ENCODE measurements around the gene IL4.
A peak's percentile ranks its signal among the peaks of the same experiment; 100 is the strongest.

IL4 gene

GRCh38 chr5:132651838-132652469 lies 21.8 kb upstream of the IL4 start:
- H3K4me1 Mint-ChIP-seq (ENCODE audit: low read depth), result peaks cover 9% of the 10 kb centered on the region
- peaks cover 5% of the 10 kb centered on the region for H3K36me3 Mint-ChIP-seq (ENCODE audit: low read depth)
- H3K4me3 Mint-ChIP-seq, result no peak overlapping the region
- H3K27ac Mint-ChIP-seq, result no peak overlapping the region
- peaks cover 11% of the 10 kb centered on the region for H3K9me3 Mint-ChIP-seq
- peaks cover 42% of the 10 kb centered on the region for H3K27me3 Mint-ChIP-seq

GRCh38 chr5:132653716-132654115 lies 20.1 kb upstream of the IL4 start:
- Mint-ChIP-seq H3K36me3 (ENCODE audit: low read depth) (peaks cover 5% of the 10 kb centered on the region), H3K27me3 (peaks cover 46% of the 10 kb centered on the region), H3K27ac (no peak overlapping the region), H3K4me1 (ENCODE audit: low read depth) (peaks cover 22% of the 10 kb centered on the region), H3K4me3 (no peak overlapping the region), H3K9me3 (peaks cover 1% of the 10 kb centered on the region)

DNA sequence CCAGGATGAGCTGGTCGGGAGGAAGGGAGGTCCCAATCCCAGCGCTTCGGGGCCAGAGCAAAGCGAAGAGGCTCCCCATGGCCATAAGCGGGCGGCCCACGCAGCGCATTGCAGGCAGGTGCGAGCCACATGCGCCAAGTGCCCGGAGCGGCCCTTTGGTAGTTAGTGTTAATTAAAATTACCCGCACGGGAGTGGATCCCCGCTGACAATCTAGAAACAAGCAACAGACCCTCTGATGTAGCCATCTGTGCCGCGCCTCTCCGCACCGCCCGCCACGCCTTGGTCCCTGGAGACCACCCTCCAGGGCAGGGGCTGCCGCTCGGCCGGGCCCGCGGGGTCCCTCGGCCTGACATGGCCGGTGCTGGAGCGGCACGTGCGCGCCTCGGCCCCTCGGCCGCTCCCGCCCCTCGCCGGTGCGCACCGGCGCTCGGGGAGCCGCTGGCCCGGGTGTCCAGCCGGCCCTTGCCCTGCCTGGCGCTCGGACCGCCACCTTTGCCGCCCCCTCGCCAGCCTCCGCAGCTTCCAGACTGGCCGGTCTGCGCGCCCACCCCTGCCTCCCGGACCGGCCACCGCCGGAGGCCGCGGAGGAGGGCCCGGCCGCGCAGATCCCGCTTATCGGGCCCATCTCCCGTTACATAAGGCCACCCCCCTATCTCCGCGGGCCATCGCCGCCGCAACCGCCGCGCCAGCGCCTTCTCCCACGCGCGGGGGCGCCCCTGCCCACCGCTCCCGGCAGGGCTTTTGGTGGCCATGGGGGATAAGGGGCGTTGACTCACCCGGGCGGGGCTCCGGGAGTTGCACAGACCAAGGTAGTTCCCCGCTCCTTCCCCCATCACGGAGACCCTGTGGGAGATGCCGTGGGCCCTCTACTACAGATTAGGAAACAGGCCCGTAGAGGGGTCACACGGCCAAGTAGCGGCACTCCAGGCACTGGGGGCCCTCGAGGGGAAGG lies 17.7 kb upstream of the IL4 start:
- Mint-ChIP-seq H3K36me3 (ENCODE audit: low read depth) (peaks cover 5% of the 10 kb centered on the region), H3K27ac (peak overlapping the region; percentile 74), H3K9me3 (no peaks in the 10 kb centered on the region), H3K4me1 (ENCODE audit: low read depth) (peaks cover 35% of the 10 kb centered on the region), H3K4me3 (peak overlapping the region; percentile 30), H3K27me3 (peaks cover 39% of the 10 kb centered on the region)

GRCh38 chr5:132656774-132657355 lies 16.9 kb upstream of the IL4 start:
- peaks cover 43% of the 10 kb centered on the region for H3K4me1 Mint-ChIP-seq (ENCODE audit: low read depth)

GRCh38 chr5:132657676-132658380 lies 16.0 kb upstream of the IL4 start, which contains the start of gene IL13:
Gene IL13 (plus strand): TSS chr5:132658173. CDS start chr5:132658187, 14 bp downstream.
- Mint-ChIP-seq H3K36me3 (ENCODE audit: low read depth) (no peaks in the 10 kb centered on the region), H3K9me3 (no peaks in the 10 kb centered on the region), H3K27me3 (peaks cover 32% of the 10 kb centered on the region), H3K27ac (peak within 1 kb of the TSS; percentile 74), H3K4me3 (peak within 1 kb of the TSS; percentile 49), H3K4me1 (ENCODE audit: low read depth) (peaks cover 52% of the 10 kb centered on the region)

More at GRCh38 chr5:132656774-132657355, 16.9 kb upstream of the IL4 start:
- H3K4me3 Mint-ChIP-seq, result peak overlapping the region; percentile 30
- peak overlapping the region; percentile 74 for H3K27ac Mint-ChIP-seq
- H3K36me3 Mint-ChIP-seq (ENCODE audit: low read depth), result peaks cover 4% of the 10 kb centered on the region
- peaks cover 37% of the 10 kb centered on the region for H3K27me3 Mint-ChIP-seq
- no peaks in the 10 kb centered on the region for H3K9me3 Mint-ChIP-seq

DNA sequence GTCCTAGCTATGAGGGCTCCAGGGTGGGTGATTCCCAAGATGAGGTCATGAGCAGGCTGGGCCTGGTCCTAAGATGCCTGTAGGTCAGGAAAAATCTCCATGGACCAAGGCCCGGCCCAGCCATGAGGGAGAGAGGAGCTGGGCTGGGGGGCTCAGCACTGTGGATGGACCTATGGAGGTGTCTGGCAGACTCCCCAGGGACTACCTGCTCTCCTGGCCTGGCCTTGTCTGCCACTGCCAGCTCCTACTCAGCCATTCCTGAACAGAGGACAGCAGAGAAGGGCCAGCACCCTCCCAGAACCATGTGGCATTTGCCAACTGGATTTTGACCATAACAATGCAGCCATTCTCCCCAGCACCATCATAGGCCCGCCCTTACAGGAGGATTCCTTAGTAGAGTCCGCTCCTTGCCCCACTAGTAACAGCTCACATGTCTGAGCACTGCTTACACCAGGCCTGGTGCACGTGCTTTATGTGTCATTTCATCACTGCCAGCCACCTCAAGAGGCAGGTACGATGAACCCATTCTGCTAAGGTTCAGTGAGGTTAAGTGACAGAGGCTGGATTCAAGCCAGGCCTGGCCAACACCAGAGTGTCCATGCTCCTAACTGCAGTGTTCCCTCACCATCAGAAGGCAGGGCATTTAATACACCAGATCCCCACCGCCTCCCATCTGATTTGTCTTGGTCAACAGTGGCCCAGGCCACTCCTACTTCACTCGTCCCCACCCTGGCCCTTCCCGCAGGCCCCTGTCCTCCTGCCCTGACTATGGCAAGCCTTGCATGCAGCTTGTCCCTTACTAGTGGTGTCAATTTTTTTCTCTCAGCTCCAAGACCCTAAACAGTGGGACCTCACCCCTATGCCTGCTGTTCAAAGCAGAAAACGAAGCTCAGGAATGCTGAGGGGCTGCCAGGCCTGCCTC lies 15.1 kb upstream of the IL4 start:
- Mint-ChIP-seq H3K9me3 (no peaks in the 10 kb centered on the region), H3K4me1 (ENCODE audit: low read depth) (peaks cover 60% of the 10 kb centered on the region), H3K36me3 (ENCODE audit: low read depth) (no peaks in the 10 kb centered on the region), H3K27ac (peak overlapping the region; percentile 1), H3K4me3 (peak overlapping the region; percentile 49), H3K27me3 (peaks cover 28% of the 10 kb centered on the region)

DNA sequence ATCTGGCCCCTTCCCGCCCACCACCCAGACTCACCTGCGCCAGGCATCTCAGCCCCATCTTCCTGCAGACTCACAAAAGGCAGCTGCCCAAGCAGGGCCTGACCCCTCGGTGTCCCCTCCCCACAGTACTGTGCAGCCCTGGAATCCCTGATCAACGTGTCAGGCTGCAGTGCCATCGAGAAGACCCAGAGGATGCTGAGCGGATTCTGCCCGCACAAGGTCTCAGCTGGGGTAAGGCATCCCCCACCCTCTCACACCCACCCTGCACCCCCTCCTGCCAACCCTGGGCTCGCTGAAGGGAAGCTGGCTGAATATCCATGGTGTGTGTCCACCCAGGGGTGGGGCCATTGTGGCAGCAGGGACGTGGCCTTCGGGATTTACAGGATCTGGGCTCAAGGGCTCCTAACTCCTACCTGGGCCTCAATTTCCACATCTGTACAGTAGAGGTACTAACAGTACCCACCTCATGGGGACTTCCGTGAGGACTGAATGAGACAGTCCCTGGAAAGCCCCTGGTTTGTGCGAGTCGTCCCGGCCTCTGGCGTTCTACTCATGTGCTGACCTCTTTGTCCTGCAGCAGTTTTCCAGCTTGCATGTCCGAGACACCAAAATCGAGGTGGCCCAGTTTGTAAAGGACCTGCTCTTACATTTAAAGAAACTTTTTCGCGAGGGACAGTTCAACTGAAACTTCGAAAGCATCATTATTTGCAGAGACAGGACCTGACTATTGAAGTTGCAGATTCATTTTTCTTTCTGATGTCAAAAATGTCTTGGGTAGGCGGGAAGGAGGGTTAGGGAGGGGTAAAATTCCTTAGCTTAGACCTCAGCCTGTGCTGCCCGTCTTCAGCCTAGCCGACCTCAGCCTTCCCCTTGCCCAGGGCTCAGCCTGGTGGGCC lies 13.9 kb upstream of the IL4 start:
- H3K36me3 Mint-ChIP-seq (ENCODE audit: low read depth), result no peaks in the 10 kb centered on the region
- peaks cover 69% of the 10 kb centered on the region for H3K4me1 Mint-ChIP-seq (ENCODE audit: low read depth)
- peaks cover 18% of the 10 kb centered on the region for H3K27me3 Mint-ChIP-seq
- H3K27ac Mint-ChIP-seq, result no peak overlapping the region
- no peak overlapping the region for H3K4me3 Mint-ChIP-seq
- H3K9me3 Mint-ChIP-seq, result no peaks in the 10 kb centered on the region

GRCh38 chr5:132661231-132662003 lies 12.4 kb upstream of the IL4 start:
- Mint-ChIP-seq H3K9me3 (no peaks in the 10 kb centered on the region), H3K27ac (peak overlapping the region; percentile 54), H3K4me3 (no peak overlapping the region), H3K36me3 (ENCODE audit: low read depth) (no peaks in the 10 kb centered on the region), H3K27me3 (peaks cover 15% of the 10 kb centered on the region), H3K4me1 (ENCODE audit: low read depth) (peaks cover 67% of the 10 kb centered on the region)

DNA sequence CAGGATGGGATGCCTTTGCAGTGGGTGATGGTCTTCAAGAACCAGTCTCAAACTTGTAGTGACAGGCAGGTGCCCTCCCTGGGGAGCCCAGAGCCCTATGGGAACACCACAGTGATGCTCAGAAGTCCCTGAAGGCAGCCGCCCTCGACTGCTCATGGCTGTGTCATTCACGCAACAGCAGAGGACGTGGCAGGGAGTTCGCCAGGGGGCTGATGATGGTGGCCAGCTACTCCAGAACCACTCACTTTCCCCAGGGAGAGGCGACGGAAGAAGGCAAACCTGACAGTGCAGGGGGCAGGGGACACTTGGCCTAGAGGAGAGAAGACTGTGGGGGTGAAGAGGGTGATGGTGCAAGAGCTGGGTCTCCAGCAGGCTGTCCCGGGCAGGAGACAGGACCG lies 11.8 kb upstream of the IL4 start:
- H3K36me3 Mint-ChIP-seq (ENCODE audit: low read depth), result no peaks in the 10 kb centered on the region
- no peak overlapping the region for H3K27ac Mint-ChIP-seq

DNA sequence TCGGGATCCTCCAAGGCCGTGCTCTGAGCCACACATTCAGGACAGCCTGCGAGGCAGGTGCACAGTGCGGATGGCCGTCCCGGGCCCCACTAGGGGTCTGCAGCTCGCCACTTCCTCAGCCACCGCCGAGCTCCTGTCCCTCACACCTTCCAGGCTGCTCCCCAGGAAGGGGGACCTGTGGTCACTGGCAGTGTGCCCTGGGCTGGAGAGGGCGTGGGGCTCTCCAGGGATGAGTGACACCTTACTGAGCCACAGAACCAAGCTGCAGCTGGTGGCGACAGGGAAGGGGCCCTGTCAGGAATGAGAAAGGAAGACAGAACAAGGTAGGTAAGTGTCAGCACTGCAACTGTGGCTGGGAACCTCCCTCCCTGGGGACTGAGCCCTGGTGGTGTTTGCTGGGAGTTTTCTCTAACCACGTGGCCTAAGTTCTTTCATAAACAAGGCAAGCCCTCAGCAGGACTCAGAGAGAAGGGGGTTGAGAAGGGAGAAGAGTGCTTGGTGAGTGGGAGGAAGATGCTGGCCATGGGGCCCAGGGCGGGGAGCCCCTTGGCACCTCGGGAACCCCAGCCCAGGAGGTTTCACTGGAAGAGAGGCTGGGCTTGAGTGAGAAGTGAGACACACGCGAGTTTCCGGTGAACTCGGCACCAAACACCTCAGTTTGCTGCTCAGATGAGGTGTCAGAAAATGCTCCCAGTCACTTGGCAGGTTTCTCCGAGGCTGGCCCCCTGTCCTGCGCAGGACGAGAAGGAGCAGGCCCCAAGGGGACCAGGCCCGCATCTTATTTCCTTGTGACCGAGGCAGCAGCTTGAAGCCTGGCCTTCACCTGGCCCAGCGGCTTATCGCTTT lies 10.6 kb upstream of the IL4 start:
- peak overlapping the region; percentile 89 for H3K27ac Mint-ChIP-seq
- peaks cover 50% of the 10 kb centered on the region for H3K4me1 Mint-ChIP-seq (ENCODE audit: low read depth)
- no peak overlapping the region for H3K4me3 Mint-ChIP-seq

More for the DNA sequence above, 11.8 kb upstream of the IL4 start:
- H3K4me1 Mint-ChIP-seq (ENCODE audit: low read depth), result peaks cover 61% of the 10 kb centered on the region
- no peaks in the 10 kb centered on the region for H3K9me3 Mint-ChIP-seq
- H3K4me3 Mint-ChIP-seq, result no peak overlapping the region
- H3K27me3 Mint-ChIP-seq, result peaks cover 9% of the 10 kb centered on the region

DNA sequence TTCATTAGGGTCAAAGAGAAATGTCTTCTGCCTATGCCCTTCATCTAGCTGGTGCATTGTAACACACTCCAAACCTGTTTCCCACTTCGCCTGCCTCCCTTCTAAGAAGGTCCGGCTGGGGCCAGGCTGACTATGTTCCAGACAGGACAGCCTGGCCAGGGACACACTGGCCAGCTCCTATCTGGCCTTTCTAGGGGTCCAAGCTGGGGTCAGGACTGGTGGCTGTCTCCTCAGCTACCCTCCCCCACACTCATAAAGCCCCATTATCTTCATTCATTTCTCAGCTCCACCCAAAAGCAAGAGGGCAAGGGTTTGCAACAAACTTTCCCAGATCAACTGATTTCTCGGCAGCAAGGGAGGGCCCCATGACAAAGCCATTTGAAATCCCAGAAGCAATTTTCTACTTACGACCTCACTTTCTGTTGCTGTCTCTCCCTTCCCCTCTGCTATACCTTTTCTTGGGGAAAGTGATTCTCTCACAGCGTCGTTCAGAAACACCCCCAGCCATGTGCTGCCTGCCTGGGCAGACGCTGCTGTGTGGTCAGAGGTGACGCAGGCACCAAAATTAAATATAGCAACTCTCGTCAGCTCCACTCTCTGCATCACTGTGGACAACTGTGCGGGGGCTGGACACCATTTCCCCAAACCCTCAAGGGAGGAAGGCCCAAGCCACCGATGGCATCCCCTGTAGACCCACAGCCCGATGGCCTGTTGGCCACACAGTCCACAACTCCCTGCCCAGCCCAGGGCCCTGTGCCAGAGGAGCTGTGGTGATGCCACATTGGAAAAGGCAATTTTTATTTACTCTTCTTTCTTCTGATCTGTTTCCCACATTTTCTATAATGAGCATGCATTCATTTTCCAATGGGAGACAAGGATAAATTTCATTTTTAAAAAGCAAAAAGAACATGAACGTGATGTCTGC lies 9.8 kb upstream of the IL4 start:
- Mint-ChIP-seq H3K9me3 (no peaks in the 10 kb centered on the region), H3K27me3 (no peaks in the 10 kb centered on the region), H3K4me3 (no peak overlapping the region), H3K27ac (peak overlapping the region; percentile 89), H3K4me1 (ENCODE audit: low read depth) (peaks cover 49% of the 10 kb centered on the region), H3K36me3 (ENCODE audit: low read depth) (no peaks in the 10 kb centered on the region)

More for the DNA sequence above, 10.6 kb upstream of the IL4 start:
- H3K27me3 Mint-ChIP-seq, result peaks cover under 1% of the 10 kb centered on the region
- no peaks in the 10 kb centered on the region for H3K36me3 Mint-ChIP-seq (ENCODE audit: low read depth)
- H3K9me3 Mint-ChIP-seq, result no peaks in the 10 kb centered on the region

Measured in stimulated activated naive CD8-positive, alpha-beta T cell treated with anti-CD3 and anti-CD28 coated beads, Interleukin-15, Interleukin-2, amounts not matched to agents 100 ng/mL and 50 ng/mL, for 24 hours (primary cell).